Pancreas (tissue), 10 donors: ENCODE measurements around the gene PHACTR4. TPM values are rescaled to one million over a fixed set of nuclear protein-coding genes. Genes with fewer than 3 reads are reported as not detected.

Experiments
- ATAC-seq, 4 donors: fragments of 200-7000 bp; cut with Tn5 transposase; one replicate each; pipeline versions ENCODE4 v1.8.0 to v1.9.1; 2020; ENCODE audit warnings: mild to moderate bottlenecking in 4 of 4, moderate library complexity in 4 of 4
- DNase-seq, 6 donors: peaks; one replicate each; pipeline ENCODE4 v3.0.0-alpha.2; 2020
- FAIRE-seq: peaks from 2 replicates; lab custom pipeline; 2012; peaks lifted over from hg19 to GRCh38; lab: Jason Lieb, UNC
- H3K27ac ChIP-seq, 4 donors: fragments of 200-600 bp; sonication (generic); 1 replicate in 3 of 4; 2 replicates in 1 of 4; pipeline versions ENCODE4 v1.5.0 to v1.8.0; 2020
- H3K27me3 ChIP-seq, 4 donors: fragments of 200-600 bp; one replicate each; pipeline ENCODE4 v1.8.0; 2021
- H3K36me3 ChIP-seq, 3 donors: fragments of 200-600 bp; sonication (generic) in 1 of 3; one replicate each; pipeline versions ENCODE4 v1.5.0 to v1.8.0; 2020 to 2021
- H3K4me1 ChIP-seq, 3 donors: fragments of 200-600 bp; one replicate each; pipeline ENCODE4 v1.8.0; 2021
- H3K4me3 ChIP-seq, 4 donors: fragments of 200-600 bp; sonication (generic) in 2 of 4; one replicate each; pipeline versions ENCODE4 v1.5.0 to v1.8.0; 2020 to 2021
- H3K9me3 ChIP-seq, 4 donors: fragments of 200-600 bp; one replicate each; pipeline ENCODE4 v1.8.0; 2021
- WGBS, 2 donors: extraction: QIAGEN DNeasy Blood & Tissue Kit; methylation state at CpG; one replicate each; pipeline ENCODE4 v1.1.7; 2013; 5-methylcytosine and 5-hydroxymethylcytosine counted together
- intact Hi-C, 3 donors: fragments of 100-400 bp; cut with DNase I; formaldehyde crosslinking; loops; one replicate each; pipeline versions ENCODE4 v1.11.1 to v1.14.2; 2022
- polyA plus RNA-seq, 2 donors: library from polyadenylated mRNA; stranded (reverse); fragments of 200-250 nt; gene quantifications; one replicate each; pipeline ENCODE4 v1.2.3, GENCODE V29; 2013
- total RNA-seq, 6 donors: library from RNA; stranded (reverse); fragmentation: NEBNext Ultra II Directional in 4 of 6; extraction: Animal tissue kit (Norgen Biotek cat#: 25700) in 4 of 6; gene quantifications; one replicate each; pipeline versions ENCODE4 v1.2.1 to v1.2.4, GENCODE V29; 2021 to 2023
- TF ChIP-seq, protein P1 (sequence below), 4 donors: fragments of 200-600 bp; sonication (generic) in 3 of 4; IDR thresholded peaks; one replicate each; pipeline versions ENCODE4 v1.5.0 to v1.8.0; 2021; ENCODE audit warnings: antibody characterized with exemption in 4 of 4
- donor health status: healthy with polysubstance abuse.
- donor health status: DM: no; HTN: no; CAD: no; lungs with moderate emphysema.
- donor health status: DM: no; HTN: no; CAD: no.
- donor health status: control.
- donor health status: control.
- donor health status: Bipolar disorder and iron deficiency.
- donor health status: DM: yes; HTN: yes; CAD: no.
- donor health status: DM: no; HTN: no; CAD: no.
- donor health status: DM: no; HTN: no; CAD: no.
- donor health status: DM: yes; HTN: yes; CAD: no.

Gene PHACTR4
- total and polyA plus RNA-seq, 8 donors = 12.5 to 25.8 (median 14.1) TPM

DNA sequence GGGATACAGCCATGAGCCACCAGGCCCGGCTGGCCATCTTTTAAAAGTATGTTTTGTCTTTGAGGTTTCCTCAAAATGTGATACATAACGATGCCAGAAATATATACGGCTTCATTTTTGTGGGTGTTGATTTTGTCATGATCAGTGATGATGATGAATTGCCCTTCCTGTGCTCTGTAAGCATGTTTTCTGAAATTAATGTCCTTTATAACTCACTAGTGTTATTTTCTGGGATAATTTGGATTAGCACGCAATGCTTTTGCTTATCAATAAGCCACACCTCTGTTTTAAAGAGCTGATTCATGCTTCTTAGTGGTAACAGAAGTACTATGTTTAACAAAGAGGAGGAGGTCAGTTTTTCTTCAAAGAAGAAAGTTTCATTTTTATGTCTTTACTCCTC is 25.6 kb downstream of the PHACTR4 start:
- TF ChIP-seq, protein P1, sequence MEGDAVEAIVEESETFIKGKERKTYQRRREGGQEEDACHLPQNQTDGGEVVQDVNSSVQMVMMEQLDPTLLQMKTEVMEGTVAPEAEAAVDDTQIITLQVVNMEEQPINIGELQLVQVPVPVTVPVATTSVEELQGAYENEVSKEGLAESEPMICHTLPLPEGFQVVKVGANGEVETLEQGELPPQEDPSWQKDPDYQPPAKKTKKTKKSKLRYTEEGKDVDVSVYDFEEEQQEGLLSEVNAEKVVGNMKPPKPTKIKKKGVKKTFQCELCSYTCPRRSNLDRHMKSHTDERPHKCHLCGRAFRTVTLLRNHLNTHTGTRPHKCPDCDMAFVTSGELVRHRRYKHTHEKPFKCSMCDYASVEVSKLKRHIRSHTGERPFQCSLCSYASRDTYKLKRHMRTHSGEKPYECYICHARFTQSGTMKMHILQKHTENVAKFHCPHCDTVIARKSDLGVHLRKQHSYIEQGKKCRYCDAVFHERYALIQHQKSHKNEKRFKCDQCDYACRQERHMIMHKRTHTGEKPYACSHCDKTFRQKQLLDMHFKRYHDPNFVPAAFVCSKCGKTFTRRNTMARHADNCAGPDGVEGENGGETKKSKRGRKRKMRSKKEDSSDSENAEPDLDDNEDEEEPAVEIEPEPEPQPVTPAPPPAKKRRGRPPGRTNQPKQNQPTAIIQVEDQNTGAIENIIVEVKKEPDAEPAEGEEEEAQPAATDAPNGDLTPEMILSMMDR (IDR thresholded peaks at IDR 0.05) = no peak
- peak in 2 of 4 donors; percentile 35 to 49 for ATAC-seq
- no peak for DNase-seq
- intact Hi-C loops = no loop called here
- 32 to 33% methylated on average over 4 of the region's 4 CpGs for WGBS, 2 donors
- FAIRE-seq = no peak
- Histone ChIP-seq H3K9me3 (no peaks in the 10 kb centered on the region), H3K4me1 (no peaks in the 10 kb centered on the region), H3K27ac (no peak overlapping the region), H3K36me3 (no peaks in the 10 kb centered on the region), H3K4me3 (no peak overlapping the region), H3K27me3 (no peaks in the 10 kb centered on the region)

DNA sequence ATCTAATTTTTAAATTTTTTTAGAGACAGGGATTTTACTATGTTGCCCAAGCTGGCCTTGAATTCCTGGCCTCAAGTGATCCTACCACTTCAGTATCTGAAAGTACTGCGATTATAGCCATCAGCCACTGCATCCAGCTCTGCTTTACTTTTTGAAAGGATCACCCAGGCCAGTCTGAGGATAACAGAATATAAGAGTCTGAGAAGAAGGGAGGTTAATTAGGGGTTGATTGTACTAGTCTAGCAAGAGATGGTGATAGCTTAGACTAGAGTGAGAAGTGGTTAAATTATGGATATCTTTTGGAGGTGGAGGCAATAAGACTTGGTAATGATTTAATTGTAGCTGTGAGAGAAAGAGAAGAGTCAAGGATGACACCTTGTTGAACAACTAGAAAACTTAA is 32.2 kb downstream of the PHACTR4 start:
- no peak overlapping the region for H3K4me3 ChIP-seq
- intact Hi-C loops = no loop called here
- 80 to 83% methylated on average over 1 of the region's 1 CpG for WGBS, 2 donors
- H3K9me3 ChIP-seq = no peaks in the 10 kb centered on the region
- H3K27me3 ChIP-seq = no peaks in the 10 kb centered on the region
- no peaks in the 10 kb centered on the region for H3K36me3 ChIP-seq
- no peak for FAIRE-seq
- ATAC-seq = no peak
- H3K27ac ChIP-seq = no peak overlapping the region
- TF ChIP-seq, protein P1 (IDR thresholded peaks at IDR 0.05) = no peak
- DNase-seq = no peak
- H3K4me1 ChIP-seq = no peaks in the 10 kb centered on the region

DNA sequence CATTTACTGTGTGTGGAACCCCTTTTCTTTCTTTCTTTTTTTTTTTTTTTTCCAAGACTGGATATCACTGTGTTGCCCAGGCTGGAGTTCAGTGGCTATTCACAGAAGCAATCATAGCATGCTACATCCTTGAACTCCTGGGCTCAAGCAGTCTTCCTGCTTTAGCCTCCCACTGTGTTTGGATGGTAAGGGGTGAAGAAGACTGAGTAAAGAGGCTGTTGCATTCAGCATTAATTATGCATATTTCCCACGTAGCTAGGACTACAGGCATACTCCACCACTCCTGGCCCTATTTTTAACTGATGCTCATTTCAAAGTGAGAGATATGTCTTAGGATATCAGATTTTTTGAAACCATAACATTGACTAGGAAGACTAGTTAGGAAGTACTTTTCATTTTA is 39.5 kb downstream of the PHACTR4 start:
- no peak for ATAC-seq
- no peak overlapping the region for H3K27ac ChIP-seq
- TF ChIP-seq, protein P1 (IDR thresholded peaks at IDR 0.05) = no peak
- H3K4me1 ChIP-seq = no peaks in the 10 kb centered on the region
- no peak for FAIRE-seq
- H3K4me3 ChIP-seq = no peak overlapping the region
- H3K27me3 ChIP-seq = no peaks in the 10 kb centered on the region
- no peaks in the 10 kb centered on the region for H3K36me3 ChIP-seq
- DNase-seq = no peak
- H3K9me3 ChIP-seq = no peaks in the 10 kb centered on the region
- 83 to 94% methylated on average over 1 of the region's 1 CpG for WGBS, 2 donors
- intact Hi-C loops = no loop called here

DNA sequence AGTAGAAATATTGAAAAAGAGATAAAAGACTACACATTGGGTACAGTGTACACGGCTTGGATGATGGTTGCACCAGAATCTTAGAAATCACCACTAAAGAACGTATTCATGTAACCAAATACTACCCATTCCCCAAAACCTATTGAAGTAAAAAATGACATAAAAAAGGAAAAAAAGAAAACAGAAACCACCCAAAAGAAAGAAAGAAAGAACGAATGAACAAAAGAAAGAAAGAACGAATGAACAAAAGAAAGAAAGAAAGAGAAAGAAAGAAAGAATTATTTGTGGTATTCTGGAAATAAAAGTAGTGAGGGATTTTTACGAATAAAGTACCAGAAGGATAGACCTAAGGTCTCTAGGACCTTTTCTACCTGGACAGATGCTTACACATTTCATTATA is 42.1 kb downstream of the PHACTR4 start:
- no peaks in the 10 kb centered on the region for H3K27me3 ChIP-seq
- no peak overlapping the region for H3K27ac ChIP-seq
- TF ChIP-seq, protein P1 (IDR thresholded peaks at IDR 0.05) = no peak
- intact Hi-C loops = no loop called here
- no peaks in the 10 kb centered on the region for H3K36me3 ChIP-seq
- no peak for ATAC-seq
- WGBS, 2 donors = 71 to 78% methylated on average over 5 of the region's 5 CpGs
- no peak for DNase-seq
- peaks cover 3 to 5% (median 4%) of the 10 kb centered on the region in 3 donors for H3K4me1 ChIP-seq
- no peaks in the 10 kb centered on the region for H3K9me3 ChIP-seq
- no peak overlapping the region for H3K4me3 ChIP-seq
- no peak for FAIRE-seq

DNA sequence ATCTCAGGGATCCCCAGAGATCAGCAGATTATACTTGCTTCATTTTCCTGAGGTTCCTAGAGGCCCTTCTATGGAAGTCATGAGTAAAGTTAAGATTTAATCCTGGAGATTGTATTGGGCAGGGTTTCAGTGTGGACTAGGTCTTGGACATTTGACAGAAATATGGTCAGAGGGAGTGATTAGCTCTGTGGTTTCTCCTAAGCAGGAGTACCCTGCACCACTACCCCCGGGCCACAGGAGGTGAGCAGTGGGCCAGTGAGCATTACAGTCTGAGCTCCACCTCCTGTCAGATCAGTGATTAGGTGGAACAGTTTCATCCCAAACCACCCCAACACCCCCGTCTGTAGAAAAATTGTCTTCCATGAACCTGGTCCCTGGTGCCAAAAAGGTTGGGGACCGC is 43.2 kb downstream of the PHACTR4 start:
- Histone ChIP-seq H3K9me3 (no peaks in the 10 kb centered on the region), H3K36me3 (no peaks in the 10 kb centered on the region), H3K4me1 (peaks cover 5 to 9% (median 8%) of the 10 kb centered on the region in 3 donors), H3K4me3 (no peak overlapping the region), H3K27me3 (no peaks in the 10 kb centered on the region), H3K27ac (no peak overlapping the region)
- intact Hi-C loops = no loop called here
- DNase-seq (no peak), ATAC-seq (no peak), FAIRE-seq (no peak)
- TF ChIP-seq, protein P1 (IDR thresholded peaks at IDR 0.05) = no peak
- 75 to 82% methylated on average over 3 of the region's 3 CpGs for WGBS, 2 donors
